ENCODE data around the gene DSG2. TPM values are rescaled to one million over a fixed set of nuclear protein-coding genes. Genes with fewer than 3 reads are reported as not detected.
A peak's percentile ranks its signal among the peaks of the same experiment; 100 is the strongest.

Gene DSG2
- total RNA-seq (under 1 TPM in 6 of 7 donors, not detected in 1; 0.09 to 0.79 (median 0.19) TPM), polyA plus RNA-seq (under 1 TPM; 0.06 to 0.65 (median 0.43) TPM)
- long read RNA-seq, donor 1, result 0 reads
- long read RNA-seq, donor 2, full-length matches to known transcripts, result 1 of 1 reads
- long read RNA-seq, donor 2, partial matches to known transcripts, result 0 of 1 reads
- long read RNA-seq, donor 2, other reads (novel, unspliced or antisense), result 0 of 1 reads

DNA sequence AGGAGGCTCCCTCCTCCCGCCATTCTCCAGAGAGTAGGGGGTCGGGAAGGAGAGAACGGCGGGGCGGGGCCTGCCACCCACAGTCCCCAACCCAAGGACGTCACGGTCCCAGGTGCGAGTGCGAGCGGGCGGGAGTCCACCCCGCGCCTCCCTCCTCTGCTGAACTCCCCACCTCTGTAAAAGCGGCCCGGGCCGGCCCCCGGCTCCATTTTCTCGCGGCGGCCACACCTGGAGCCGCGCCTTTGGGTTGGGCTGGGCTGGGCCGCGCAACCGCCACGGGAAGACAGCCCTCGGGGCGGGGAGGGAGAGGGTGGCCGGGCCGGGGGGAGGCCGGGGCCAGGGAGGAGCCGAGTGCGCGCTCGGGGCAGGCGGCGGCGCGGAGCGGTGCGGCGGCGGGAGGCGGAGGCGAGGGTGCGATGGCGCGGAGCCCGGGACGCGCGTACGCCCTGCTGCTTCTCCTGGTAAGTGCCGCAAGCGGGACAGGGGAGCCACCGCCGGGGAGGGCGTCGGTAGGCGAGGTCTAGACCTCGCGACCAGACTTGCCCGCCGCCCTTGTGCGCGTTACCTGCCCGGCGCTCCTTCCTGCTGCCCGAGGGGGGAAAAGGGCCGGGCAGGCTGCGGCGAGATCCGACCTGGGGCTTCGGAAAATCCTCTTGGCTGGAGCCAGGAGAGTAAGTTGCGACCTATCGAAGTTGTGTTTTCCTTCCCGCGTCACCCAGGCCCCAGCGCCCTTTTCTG lies at the start of gene DSG2:
Gene DSG2 (plus strand): TSS at position 342 of the 738 bp plus-strand sequence. CDS start 75 bp downstream, at position 417.
- peak; percentile 75 for DNase-seq
- 1 to 2% (median 1%) methylated on average over 47 to 79 of the region's 79 CpGs for WGBS, 5 donors
- Histone ChIP-seq H3K9me3 (no peaks in the 10 kb centered on the region), H3K27ac (no peak within 1 kb of the TSS), H3K36me3 (no peaks in the 10 kb centered on the region), H3K4me1 (peaks cover 0 to 18% (median 13%) of the 10 kb centered on the region in 6 donors), H3K4me3 (peak within 1 kb of the TSS; percentile 30 to 72 (median 41)), H3K27me3 (replicated peaks in 1 of 7) (peaks cover 6 to 73% (median 29%) of the 10 kb centered on the region in 7 donors)
- intact Hi-C loops (cut with DNase I; ENCODE audit: low total_unique reads), result no loop called here
- TF ChIP-seq, protein P1, sequence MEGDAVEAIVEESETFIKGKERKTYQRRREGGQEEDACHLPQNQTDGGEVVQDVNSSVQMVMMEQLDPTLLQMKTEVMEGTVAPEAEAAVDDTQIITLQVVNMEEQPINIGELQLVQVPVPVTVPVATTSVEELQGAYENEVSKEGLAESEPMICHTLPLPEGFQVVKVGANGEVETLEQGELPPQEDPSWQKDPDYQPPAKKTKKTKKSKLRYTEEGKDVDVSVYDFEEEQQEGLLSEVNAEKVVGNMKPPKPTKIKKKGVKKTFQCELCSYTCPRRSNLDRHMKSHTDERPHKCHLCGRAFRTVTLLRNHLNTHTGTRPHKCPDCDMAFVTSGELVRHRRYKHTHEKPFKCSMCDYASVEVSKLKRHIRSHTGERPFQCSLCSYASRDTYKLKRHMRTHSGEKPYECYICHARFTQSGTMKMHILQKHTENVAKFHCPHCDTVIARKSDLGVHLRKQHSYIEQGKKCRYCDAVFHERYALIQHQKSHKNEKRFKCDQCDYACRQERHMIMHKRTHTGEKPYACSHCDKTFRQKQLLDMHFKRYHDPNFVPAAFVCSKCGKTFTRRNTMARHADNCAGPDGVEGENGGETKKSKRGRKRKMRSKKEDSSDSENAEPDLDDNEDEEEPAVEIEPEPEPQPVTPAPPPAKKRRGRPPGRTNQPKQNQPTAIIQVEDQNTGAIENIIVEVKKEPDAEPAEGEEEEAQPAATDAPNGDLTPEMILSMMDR (IDR thresholded peaks at IDR 0.05 in 8 of 11, conservative IDR thresholded peaks at IDR 0.05 in 3 of 11), result no peak
- TF ChIP-seq POLR2AphosphoS5 (IDR thresholded peaks at IDR 0.05), result no peak
- TF ChIP-seq POLR2A (IDR thresholded peaks at IDR 0.05), result no peak

GRCh38 chr18:31450409-31450808 lies 47.6 kb upstream of the DSG2 start:
- intact Hi-C loops (cut with DNase I; ENCODE audit: low total_unique reads), result no loop called here
- Histone ChIP-seq H3K27ac (no peak overlapping the region), H3K9me3 (no peaks in the 10 kb centered on the region), H3K4me3 (no peak overlapping the region), H3K27me3 (replicated peaks in 1 of 7) (no peaks in the 10 kb centered on the region), H3K36me3 (no peaks in the 10 kb centered on the region), H3K4me1 (no peaks in the 10 kb centered on the region)
- DNase-seq, result no peak
- TF ChIP-seq POLR2A (IDR thresholded peaks at IDR 0.05), result no peak
- TF ChIP-seq POLR2AphosphoS5 (IDR thresholded peaks at IDR 0.05), result no peak
- TF ChIP-seq, protein P1 (IDR thresholded peaks at IDR 0.05 in 8 of 11, conservative IDR thresholded peaks at IDR 0.05 in 3 of 11), result no peak

DNA sequence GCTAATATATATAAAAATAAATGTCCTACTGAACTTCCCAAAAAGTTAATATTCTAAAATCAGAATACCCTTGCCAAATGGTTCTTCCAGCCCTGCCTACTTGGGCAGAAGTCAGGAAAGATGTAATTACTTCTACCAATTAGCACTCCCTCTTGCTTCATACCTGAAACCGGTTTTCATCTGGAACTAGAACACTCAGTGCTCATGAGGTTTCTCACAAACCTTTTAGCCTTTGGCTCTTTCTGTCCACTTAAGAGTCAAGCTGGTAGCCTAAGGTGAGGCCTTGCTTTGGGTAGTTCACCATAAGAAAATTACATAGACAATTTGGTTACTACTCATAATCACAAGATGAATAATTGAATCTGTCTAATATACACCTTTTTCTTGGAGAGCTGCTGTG lies 46.4 kb upstream of the DSG2 start:
- intact Hi-C loops (cut with DNase I; ENCODE audit: low total_unique reads), result no loop called here
- H3K4me1 ChIP-seq, result no peaks in the 10 kb centered on the region

More for the DNA sequence above, 46.4 kb upstream of the DSG2 start:
- H3K4me3 ChIP-seq, result no peak overlapping the region
- no peaks in the 10 kb centered on the region for H3K27me3 ChIP-seq (replicated peaks in 1 of 7)
- no peak overlapping the region for H3K27ac ChIP-seq
- H3K36me3 ChIP-seq, result no peaks in the 10 kb centered on the region
- WGBS, 5 donors, result 90 to 100% (median 93%) methylated on average over 1 of the region's 1 CpG
- TF ChIP-seq POLR2AphosphoS5 (IDR thresholded peaks at IDR 0.05), result no peak
- TF ChIP-seq, protein P1 (IDR thresholded peaks at IDR 0.05 in 8 of 11, conservative IDR thresholded peaks at IDR 0.05 in 3 of 11), result no peak
- DNase-seq, result no peak
- H3K9me3 ChIP-seq, result no peaks in the 10 kb centered on the region
